GM19193 (cell line): ENCODE data around the gene MYO18A.

ENCODE experiments used
- POLR2A ChIP-seq: IDR thresholded peaks from 4 replicates; pipeline ENCODE4 v1.6.1; 2011; ENCODE audit not compliant: insufficient read depth, insufficient read length; ENCODE audit errors: extremely low read depth

MYO18A gene

GRCh38 chr17:29180034-29180787, at the start of gene MYO18A:
MYO18A (minus strand) TSS chr17:29180398; CDS start chr17:29166940, 13,458 bp downstream.
- TF ChIP-seq POLR2A, result no peak

GRCh38 chr17:29225396-29225795, 45.2 kb upstream of the MYO18A start:
- TF ChIP-seq POLR2A, result no peak

GRCh38 chr17:29219378-29220047, 39.3 kb upstream of the MYO18A start:
- no peak for TF ChIP-seq POLR2A

- TF ChIP-seq POLR2A, result no peak
Measured at GRCh38 chr17:29216856-29217255, 36.7 kb upstream of the MYO18A start.

GRCh38 chr17:29216181-29216580, 36.0 kb upstream of the MYO18A start:
- TF ChIP-seq POLR2A, result no peak

- TF ChIP-seq POLR2A, result no peak
Measured at GRCh38 chr17:29215717-29216116, 35.5 kb upstream of the MYO18A start.

GRCh38 chr17:29215174-29215573, 35.0 kb upstream of the MYO18A start:
- TF ChIP-seq POLR2A, result no peak

GRCh38 chr17:29214215-29215146, 34.3 kb upstream of the MYO18A start:
- TF ChIP-seq POLR2A, result no peak

- TF ChIP-seq POLR2A, result no peak
Measured at GRCh38 chr17:29212681-29213121, 32.5 kb upstream of the MYO18A start.

- no peak for TF ChIP-seq POLR2A
Measured at GRCh38 chr17:29212094-29212631, 32.0 kb upstream of the MYO18A start.

- TF ChIP-seq POLR2A, result no peak
Measured at GRCh38 chr17:29210879-29211278, 30.7 kb upstream of the MYO18A start.

- TF ChIP-seq POLR2A, result no peak
Measured at GRCh38 chr17:29209073-29209472, 28.9 kb upstream of the MYO18A start.

- TF ChIP-seq POLR2A, result no peak
Measured at GRCh38 chr17:29207975-29208374, 27.8 kb upstream of the MYO18A start.

- TF ChIP-seq POLR2A, result no peak
Measured at GRCh38 chr17:29205047-29205446, 24.8 kb upstream of the MYO18A start.
